CD4-positive, alpha-beta T cell treated with Interleukin-12 subunit alpha and Interleukin-12 subunit beta, for 1 hour (primary cell): ENCODE results near the gene UBL4A.

Source experiments
- DNase-seq: peaks from one replicate; pipeline ENCODE4 v3.0.0-alpha.2; 2020

The UBL4A gene

GRCh38 chrX:154460326-154460725 is 26.1 kb downstream of the UBL4A start:
- DNase-seq, result no peak

DNA sequence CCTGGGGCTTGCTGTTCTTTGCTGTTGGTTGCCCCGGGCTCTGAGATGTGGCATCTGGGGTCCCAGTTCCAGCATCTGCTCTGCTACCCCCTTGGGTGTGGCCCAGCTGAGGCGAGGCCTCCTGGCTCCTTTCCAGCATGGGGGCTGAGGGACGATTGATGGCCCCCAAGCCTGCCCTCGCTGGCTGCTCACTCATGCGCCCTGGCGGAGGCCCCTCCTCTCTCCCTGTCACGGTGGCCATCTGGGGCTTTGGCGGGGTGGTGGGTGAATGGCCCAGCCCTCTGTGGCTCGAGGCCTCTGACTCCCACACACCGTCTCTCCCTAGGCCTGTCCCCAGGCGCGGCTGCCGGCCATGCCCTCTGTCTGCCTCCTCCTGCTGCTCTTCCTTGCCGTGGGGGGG is 26.6 kb downstream of the UBL4A start:
- no peak for DNase-seq

DNA sequence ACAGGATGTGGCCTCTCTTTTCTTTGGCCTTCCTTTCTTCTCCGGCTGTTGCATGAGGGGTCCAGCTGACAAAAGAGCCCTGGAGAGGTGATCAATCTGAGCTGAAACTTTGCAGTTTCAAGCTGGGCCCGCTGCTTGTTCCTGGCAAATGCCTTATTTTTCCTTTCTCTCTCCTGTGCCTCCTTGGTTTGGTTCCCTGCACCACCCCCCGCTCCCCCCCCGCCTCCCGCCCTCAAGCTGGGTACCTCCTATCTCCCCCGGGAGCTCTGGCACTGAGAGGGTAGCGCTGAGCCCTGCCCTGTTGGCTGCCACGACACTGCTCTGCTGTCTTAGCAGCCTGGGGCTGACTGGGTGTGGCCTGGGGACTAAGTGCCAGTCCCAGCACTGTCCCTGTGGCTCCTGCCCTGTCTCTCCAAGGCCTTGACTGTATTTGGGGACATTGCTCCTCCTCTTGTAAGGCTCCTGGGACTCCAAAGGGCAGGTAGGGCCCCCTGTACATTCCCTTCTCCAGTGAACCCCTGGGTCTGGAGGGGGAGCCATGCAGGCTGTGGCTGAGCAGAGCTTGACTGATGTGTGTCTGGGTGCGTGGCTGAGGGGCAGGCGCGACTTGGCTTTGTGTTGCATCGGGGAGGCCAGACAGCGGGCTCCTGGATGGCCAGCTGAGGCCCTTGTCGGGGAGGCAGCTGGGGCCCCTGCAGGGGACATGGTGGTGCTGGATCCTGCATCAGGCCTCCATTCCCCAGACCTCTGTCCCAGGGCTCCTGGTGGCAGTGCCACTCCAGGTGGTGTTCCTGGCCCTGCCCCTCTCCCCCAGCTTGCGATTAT is 27.2 kb downstream of the UBL4A start:
- DNase-seq, result no peak

GRCh38 chrX:154458116-154458953 is 28.1 kb downstream of the UBL4A start, which contains the start of gene PLXNA3:
TSS of gene PLXNA3 (plus strand) at chrX:154458281. CDS start at chrX:154460184, 1,903 bp downstream.
- peak; percentile 79 for DNase-seq

DNA sequence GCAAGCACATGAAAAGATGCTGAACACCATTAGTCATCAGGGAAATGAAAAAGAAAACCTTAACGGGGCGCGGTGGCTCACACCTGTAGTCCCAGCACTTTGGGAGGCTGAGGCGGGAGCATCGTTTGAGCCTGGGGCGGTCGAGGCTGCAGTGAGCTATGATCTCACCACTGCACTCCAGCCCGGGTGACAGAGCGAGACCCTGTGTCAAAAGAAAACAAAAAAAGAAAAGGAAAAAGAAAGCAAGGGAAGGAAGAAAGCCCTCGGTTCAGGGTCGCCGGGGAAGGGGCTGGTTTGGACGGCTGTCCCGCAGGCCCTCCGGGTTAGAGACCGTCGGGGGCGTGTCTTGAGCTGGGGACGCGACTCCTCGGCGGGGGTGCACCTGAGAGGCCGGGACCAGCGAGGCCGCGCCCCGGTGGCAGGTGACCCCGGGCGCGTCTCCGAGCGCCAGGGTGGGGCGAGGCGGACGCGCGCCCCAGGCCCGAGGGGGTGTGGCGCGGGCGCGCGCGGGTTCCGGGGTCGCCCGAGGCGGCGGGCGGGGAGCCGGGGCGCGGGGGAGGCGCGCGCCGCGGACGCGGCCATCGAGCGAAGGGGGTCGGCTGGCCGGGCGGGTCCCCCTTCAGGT is 28.8 kb downstream of the UBL4A start:
- DNase-seq, result peak; percentile 78

DNA sequence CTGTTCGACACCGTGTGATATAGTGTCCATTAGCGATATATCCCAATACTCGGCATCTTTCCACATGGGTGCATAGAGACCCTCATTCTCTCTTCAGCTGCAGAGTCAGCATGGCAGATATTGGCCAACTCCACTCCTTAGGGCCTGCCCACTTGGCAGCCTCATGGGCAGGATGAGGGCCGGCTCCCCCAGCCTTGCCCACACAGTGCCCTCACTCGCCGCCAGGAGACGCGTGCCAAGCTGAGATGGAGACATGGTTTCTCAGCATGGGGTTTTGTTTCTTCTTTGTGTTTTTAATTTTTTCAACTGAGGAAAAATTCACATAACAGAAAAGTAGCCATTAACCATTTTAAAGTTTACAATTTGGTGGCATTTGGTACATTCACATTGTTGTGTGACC is 33.6 kb downstream of the UBL4A start:
- no peak for DNase-seq

GRCh38 chrX:154450312-154450711 is 36.1 kb downstream of the UBL4A start:
- DNase-seq, result no peak

GRCh38 chrX:154449618-154450017 is 36.8 kb downstream of the UBL4A start:
- no peak for DNase-seq

- DNase-seq, result no peak
Observed at GRCh38 chrX:154448484-154448883, 37.9 kb downstream of the UBL4A start.

GRCh38 chrX:154446430-154446829 is 40.0 kb downstream of the UBL4A start:
- DNase-seq, result no peak

DNA sequence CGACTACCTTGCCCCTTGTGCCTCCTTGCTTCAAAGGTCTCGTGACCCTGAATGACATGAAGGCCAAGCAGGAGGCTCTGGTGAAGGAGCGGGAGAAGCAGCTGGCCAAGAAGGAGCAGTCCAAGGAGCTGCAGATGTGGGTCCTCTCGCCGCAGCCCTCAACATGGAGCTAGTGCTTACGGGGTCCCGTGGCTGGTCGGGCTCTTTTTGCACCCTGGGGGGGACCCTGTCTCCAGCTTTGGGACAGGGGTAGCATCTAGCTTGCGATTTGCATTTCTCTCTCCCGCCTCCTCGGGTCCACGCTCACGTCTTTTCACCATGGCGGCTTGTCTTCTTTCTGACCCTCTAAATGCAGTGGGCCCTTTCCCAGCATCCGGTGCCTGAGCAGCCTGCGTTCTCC is 40.6 kb downstream of the UBL4A start:
- no peak for DNase-seq

GRCh38 chrX:154444755-154445246 is 41.6 kb downstream of the UBL4A start:
- DNase-seq, result no peak

DNA sequence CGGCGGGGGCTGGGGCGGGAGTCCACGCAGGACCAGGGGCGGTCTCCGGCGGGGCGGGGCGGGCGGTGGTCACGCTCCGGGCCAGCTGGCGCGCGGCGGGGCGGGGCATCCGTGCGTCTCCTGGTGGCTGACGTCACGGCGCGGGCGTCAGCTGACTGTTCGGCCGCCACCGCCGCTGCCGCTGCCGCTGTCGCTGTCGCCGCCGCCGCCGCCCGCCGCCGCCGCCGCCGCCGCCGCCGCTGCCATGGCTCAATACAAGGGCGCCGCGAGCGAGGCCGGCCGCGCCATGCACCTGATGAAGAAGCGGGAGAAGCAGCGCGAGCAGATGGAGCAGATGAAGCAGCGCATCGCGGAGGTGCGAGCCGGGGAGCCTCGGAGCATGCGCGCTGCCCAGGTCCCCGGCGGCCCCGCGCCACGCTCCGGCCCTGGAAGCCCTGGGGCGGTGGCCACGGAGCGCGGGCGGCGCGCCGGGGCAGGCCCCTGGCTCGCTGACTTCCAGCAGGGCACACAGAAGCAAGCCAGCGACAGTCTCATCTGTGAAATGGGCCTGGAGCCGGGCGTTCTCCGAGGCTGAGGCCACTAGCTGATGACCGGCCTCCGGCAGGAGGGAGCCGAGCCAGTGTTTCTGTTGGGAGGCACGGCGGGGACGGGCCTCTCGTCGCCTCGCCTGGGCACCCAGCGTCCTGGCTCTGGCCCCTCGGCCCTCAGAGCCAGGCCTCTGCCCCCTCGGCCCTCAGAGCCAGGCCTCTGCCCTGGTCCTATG is 42.2 kb downstream of the UBL4A start, which contains the start of gene FAM50A:
FAM50A (plus strand) TSS at position 150 of the 763 bp plus-strand sequence; CDS start at position 245, 95 bp downstream.
- peak; percentile 77 for DNase-seq

GRCh38 chrX:154443479-154443910 is 42.9 kb downstream of the UBL4A start:
- DNase-seq, result no peak

- DNase-seq, result no peak
Observed at GRCh38 chrX:154441984-154442707, 44.3 kb downstream of the UBL4A start.

DNA sequence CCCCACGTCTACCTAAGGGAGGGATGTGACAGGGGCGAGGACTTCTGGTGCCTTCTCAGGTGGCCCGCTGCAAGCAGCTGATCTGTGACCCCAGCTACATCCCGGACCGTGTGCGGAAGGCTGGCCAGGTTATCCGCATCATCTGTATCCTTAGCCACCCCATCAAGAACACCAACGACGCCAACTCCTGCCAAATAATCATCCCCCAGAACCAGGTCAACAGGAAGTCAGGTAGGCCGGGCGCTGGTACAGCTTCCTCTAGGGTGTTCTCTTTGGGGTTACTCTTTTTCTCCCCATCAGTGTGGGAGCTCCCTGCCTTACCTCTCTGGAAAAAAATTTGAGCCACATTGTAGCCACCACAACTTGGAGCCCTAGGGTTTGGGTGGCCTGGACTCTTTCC is 44.9 kb downstream of the UBL4A start:
- peak; percentile 27 for DNase-seq

DNA sequence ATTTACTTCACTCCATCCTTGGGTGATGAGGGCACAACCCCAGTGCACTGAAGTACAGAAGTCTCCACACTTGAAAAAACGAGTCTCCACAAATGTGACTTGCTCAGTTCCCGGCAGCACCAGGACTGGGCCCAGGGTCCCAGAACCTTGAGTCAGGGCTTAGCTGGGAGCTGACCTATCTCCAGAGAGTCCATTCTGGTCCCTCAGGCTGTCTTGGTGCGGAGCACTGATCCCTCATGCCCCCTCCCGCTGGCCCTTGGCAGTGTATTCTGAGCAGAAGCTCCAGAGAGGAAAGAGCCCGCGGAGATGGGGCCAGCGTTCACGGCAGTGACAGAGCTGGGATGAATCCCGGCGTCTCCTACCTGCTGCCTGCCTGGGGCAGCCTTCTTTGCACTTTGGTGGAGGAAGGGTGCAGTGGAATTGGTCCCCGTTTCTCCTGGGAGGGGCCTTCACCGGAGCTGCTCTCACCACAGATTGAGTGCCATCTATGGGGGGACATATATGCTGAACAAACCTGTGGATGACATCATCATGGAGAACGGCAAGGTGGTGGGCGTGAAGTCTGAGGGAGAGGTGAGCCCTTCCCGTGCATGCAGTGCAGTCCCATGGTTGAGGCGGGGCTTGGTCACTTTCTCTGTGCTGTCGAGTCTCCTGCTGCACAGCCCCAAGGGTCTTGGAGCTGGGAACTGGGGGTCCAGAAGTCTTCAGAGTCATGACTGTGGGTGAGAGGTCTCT is 45.6 kb downstream of the UBL4A start:
- no peak for DNase-seq

DNA sequence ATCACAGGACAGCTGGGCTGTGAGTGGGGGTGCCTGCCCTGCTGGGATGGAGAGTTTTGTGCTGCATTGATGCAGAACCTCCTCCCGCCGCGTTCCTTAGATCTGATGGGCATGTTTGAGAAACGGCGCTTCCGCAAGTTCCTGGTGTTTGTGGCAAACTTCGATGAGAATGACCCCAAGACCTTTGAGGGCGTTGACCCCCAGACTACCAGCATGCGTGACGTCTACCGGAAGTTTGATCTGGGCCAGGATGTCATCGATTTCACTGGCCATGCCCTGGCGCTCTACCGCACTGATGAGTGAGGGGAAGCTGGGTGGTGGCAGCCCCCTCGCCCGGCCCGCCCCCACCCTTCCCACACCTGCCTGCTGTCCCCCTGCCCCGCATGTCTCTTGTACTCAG is 46.6 kb downstream of the UBL4A start:
- DNase-seq, result no peak

- DNase-seq, result no peak
Observed at GRCh38 chrX:154437971-154438893, 48.2 kb downstream of the UBL4A start.
